ENCODE measurements around the gene MACROH2A2.

GRCh38 chr10:70145666-70146488 lies 93.2 kb downstream of the MACROH2A2 start:
- TF ChIP-seq CTCF (IDR thresholded peaks at IDR 0.05; ENCODE audit: insufficient read depth, low read depth, low read length) (no peak), EZH2 (IDR thresholded peaks at IDR 0.05; ENCODE audit: insufficient read depth, low read length) (no peak)

Data from astrocyte (in vitro differentiated cells and primary cell).